DOHH2 (cell line): Measurements from ENCODE around the gene DUXB.

Source experiments
- EZH2phosphoT487 ChIP-seq: fragments of 200-600 bp; sonication (generic); IDR thresholded peaks from 2 replicates; pipeline ENCODE4 v1.6.1; 2017; ENCODE audit warnings: borderline replicate concordance, mild to moderate bottlenecking, antibody characterized with exemption, low read length, moderate library complexity, mixed read lengths
- TF ChIP-seq, protein P1 (sequence below): fragments of 200-600 bp; sonication (generic); IDR thresholded peaks from one replicate; pipeline ENCODE4 v1.5.1; 2014; ENCODE audit warnings: antibody characterized with exemption, mild to moderate bottlenecking, low read depth, low read length; ENCODE audit not compliant: poor library complexity, severe bottlenecking

GRCh38 chr16:75648265-75649076, 52.8 kb downstream of the DUXB start:
- TF ChIP-seq, protein P1, sequence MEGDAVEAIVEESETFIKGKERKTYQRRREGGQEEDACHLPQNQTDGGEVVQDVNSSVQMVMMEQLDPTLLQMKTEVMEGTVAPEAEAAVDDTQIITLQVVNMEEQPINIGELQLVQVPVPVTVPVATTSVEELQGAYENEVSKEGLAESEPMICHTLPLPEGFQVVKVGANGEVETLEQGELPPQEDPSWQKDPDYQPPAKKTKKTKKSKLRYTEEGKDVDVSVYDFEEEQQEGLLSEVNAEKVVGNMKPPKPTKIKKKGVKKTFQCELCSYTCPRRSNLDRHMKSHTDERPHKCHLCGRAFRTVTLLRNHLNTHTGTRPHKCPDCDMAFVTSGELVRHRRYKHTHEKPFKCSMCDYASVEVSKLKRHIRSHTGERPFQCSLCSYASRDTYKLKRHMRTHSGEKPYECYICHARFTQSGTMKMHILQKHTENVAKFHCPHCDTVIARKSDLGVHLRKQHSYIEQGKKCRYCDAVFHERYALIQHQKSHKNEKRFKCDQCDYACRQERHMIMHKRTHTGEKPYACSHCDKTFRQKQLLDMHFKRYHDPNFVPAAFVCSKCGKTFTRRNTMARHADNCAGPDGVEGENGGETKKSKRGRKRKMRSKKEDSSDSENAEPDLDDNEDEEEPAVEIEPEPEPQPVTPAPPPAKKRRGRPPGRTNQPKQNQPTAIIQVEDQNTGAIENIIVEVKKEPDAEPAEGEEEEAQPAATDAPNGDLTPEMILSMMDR, result no peak
- no peak for TF ChIP-seq EZH2phosphoT487
